ENCODE measurements around the gene DNAJC4.
"Not testable (repeated sequence)": the region's sequence is repeated elsewhere in the genome, so short reads cannot be mapped to it uniquely, and the experiment has no call there.

Gene DNAJC4

GRCh38 chr11:64246621-64246870 is 16.2 kb downstream of the DNAJC4 start:
- not testable (repeated sequence) for DNase-seq

GRCh38 chr11:64246871-64247728 is 16.8 kb downstream of the DNAJC4 start, which contains the start of gene PPP1R14B:
PPP1R14B (minus strand) TSS chr11:64246943; CDS start chr11:64246673, 270 bp downstream.
- DNase-seq, result peak; percentile 62

DNA sequence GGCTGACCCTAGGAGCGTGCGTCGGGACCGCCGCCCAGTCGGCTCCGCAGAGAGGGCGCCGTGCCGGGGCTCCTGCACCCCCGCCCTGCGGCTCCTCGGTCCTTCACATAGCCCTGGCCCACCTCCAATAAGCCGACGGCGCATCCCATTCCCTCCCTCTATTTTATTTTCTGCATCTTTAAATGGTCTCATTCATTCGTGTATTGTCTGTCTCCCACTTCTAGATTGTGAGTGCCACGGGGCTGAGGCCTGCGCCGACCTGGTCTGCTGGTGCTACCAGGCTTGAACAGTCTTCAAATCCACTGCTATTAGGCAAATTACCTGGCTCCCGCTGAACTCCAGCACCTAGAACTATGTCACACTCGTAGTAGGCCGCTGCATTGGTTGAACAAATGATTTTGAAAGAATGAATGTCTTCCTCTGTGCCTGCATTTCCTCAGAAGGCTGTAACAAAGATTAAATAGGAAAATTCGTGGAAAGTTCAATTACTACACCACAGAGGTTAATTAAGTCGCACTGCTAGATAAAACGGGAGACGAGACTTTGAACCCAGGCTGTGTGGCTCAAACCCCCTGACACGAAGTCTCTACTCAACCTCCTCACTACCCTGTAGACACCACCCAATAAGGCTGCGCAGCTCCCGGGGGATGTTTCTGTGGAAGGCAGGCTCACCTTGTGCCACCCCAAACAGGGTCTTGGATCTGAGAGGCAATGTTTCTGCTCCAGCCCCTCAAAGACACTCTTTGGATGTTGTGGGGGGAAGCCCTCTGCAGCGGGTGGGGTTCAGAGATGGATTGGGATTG is 17.6 kb downstream of the DNAJC4 start:
- no peak for DNase-seq

DNA sequence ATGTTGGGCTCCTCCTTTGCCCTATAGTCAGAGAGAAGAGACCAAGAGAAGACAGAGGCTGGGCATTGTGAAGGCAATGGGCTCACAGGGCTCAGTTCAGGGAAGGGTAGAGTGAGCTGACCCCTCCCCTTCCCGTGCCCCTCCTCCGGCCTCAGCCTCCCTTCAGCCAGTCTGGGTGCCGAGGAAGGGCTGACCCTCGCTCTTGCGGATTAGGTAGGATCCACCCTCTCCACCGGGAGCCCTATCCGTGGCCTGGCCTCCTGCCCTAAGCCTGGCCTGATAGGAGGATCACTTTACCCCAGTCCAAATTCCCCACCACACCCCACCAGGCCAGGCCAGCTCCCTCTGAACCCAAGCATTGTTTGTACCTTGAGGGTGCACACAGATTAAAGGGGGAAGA is 18.2 kb downstream of the DNAJC4 start:
- no peak for DNase-seq

GRCh38 chr11:64249038-64249437 is 18.7 kb downstream of the DNAJC4 start:
- no peak for DNase-seq

- no peak for DNase-seq
Measured at GRCh38 chr11:64249563-64250414, 19.4 kb downstream of the DNAJC4 start.

DNA sequence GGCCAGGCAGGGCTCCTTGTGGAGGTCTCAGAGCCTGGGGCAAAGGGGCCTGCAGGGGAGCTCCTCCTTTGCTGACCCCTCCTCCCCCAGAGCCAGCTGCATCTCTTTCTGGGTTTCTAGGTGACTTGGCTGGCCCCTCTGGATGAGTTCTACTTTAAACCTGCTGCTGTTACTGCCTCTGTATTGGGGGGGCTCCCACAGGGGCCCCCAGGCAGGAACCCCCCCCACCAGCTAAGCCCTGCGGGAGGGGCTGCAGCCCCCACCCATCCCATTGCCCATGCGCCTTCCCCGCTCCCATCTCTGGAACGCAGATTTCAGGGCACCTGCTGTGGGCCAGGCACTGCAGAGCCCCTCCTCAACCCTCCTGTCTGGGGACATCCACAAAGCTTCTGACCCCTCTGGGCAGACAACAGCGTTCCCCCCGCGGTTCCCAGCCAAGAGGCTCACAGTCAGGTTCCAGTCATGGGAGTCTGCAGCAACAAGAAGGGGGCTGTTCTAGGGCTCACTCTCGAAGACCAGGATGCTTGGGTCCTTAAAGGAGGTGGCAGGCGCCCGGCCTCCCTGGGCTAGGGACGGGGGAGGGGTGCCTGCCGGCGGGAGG is 20.2 kb downstream of the DNAJC4 start:
- no peak for DNase-seq

DNA sequence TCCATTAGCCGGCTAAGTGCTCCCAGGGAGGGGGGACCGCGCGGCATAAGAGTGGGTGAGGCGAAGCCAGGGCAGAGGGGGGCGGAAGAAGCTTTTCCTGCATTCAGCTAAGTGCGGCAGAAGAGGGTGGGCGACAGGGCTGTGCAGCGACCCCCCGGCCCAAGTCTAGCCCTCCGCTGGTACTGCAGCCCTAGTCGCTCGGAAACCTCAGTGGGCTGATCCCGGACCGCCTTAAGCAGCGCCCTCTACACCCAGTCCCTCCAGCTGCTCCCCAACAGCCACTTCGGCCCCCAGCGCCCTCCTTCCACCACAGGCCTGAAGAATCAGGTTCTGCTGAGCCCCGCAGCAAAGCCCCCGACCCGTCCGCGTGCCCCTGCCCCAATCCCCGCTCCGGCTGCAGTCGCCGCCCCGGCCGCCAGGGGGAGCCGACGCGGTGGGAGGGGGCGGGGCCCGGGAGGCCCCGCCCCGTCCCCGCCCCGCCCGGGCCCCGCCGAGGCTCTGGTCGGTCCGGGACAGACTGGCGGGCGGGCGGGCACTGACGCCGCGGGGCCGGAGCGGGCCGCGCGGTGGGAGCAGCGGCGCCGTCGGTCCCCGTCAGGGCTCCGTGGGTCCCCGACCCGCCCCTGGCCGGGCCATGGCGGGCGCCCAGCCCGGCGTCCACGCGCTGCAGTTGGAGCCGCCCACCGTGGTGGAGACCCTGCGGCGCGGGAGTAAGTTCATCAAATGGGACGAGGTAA is 20.8 kb downstream of the DNAJC4 start, which contains the start of gene PLCB3:
Gene PLCB3 (plus strand): TSS at position 515 of the 737 bp plus-strand sequence. CDS start 120 bp downstream, at position 635.
- no peak for DNase-seq

- DNase-seq, result no peak
Measured at GRCh38 chr11:64251753-64252002, 21.3 kb downstream of the DNAJC4 start.

DNA sequence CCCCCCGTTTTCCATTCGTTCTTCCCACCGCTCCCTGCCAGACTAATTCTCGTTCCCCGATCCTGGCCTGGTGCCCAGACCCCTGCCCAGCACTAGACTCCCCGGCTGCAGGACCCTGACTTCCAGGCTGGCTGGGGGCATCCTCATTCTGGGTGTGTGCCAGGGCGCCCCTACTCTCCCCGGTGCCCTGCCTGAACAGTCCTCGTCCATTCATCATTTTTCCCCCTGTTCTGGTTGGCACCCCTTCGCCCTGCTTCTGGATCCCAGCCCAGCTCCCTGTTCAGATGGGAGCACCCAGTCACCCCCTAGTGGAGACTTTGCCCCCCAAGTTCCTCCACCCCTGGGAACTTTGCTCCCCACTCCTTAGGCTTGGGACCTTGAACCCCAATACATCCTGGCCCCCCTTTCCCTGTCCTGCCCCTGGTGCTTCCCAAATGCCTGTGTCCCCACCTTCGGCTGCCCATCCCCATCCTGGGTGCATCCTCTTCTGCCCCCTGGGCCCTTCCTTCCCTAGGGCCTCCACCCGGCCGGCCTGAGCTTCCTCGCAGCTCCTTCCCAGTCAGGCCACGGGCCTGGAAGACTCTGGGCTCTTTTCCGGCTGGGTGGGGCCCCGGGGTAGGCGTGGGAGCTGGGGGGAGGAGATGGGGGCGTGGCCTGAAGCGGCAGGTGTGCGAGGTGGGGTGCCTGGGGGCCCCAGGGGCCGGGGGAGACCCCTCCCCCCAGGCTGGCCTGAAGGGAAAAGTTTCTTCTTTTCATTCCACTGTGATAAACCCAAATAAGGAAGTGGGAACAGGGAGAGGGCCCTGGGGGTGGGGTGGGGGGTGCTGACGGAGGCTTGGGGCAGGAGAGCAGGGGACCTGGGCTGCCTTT is 21.9 kb downstream of the DNAJC4 start:
- DNase-seq, result no peak

- DNase-seq, result no peak
Measured at GRCh38 chr11:64253043-64253442, 22.7 kb downstream of the DNAJC4 start.

DNA sequence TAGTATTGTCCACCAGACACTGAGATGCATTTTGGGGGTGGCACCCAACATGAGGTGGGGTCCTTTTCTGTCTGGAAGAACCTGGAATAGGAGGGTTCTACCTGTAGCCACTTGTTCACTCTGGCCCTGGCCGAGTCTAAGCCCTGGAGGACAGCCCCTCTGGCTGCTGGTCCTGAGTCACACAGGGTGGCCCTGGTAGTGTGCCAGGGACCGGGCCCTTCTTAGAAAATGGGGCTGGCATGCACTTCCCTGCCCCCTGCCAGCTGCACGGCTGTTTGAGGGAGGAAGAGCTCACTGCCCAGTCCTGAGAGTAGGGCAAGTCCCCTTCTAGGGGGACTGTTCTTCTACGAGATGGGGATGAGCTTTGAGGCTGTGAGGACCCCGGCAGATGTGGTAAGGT is 23.1 kb downstream of the DNAJC4 start:
- DNase-seq, result no peak

DNA sequence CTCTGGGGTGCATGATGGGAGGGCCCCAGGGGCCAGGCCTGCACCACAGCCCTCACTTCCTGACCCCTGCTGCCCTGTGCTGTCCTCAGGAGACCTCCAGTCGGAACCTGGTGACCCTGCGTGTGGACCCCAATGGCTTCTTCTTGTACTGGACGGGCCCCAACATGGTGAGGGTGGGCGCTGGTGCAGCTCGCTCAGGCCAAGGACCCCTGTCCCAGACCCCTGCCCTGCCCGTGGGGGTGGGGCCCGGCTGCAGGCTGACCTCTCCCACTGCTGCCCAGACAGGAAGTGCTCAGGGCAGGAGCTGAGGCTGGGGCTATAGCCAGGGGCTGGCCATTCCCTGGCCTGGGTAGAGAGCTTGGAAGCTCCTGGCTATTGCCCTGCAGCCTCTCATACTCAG is 24.0 kb downstream of the DNAJC4 start:
- no peak for DNase-seq

- DNase-seq, result no peak
Measured at GRCh38 chr11:64255135-64256128, 25.1 kb downstream of the DNAJC4 start.

GRCh38 chr11:64256300-64256699 is 26.0 kb downstream of the DNAJC4 start:
- DNase-seq, result no peak

DNA sequence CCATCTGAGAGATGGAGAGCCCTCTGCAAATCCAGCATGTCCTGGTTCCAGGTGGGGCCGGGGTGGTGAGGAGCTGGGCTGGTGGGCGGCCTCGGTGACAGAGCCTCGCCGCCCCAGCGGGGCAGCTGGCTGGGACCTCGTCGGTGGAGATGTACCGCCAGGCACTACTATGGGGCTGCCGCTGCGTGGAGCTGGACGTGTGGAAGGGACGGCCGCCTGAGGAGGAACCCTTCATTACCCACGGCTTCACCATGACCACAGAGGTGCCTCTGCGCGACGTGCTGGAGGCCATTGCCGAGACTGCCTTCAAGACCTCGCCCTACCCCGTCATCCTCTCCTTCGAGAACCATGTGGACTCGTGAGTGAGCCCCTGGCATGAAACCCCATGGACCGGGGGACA is 28.0 kb downstream of the DNAJC4 start:
- no peak for DNase-seq

DNA sequence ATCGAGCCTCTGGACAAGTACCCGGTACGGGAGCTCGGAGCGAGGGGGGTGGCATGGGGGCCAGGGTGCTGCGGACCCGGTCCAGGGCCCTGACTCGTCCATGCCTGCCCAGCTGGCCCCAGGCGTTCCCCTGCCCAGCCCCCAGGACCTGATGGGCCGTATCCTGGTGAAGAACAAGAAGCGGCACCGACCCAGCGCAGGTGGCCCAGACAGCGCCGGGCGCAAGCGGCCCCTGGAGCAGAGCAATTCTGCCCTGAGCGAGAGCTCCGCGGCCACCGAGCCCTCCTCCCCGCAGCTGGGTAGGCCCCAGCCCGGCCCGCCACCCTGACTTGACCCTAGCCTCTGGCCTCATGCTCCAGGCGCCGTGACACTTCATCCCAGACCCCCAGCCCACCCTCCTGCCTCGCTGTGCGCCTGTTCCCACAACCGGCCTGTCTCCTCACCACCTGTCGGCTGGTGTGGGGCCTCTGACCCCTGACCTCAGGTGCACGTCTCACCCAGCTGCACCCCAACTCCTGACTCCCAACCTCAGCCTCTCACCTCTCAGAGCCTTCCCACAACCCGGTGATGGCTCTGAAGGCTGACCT is 28.7 kb downstream of the DNAJC4 start:
- DNase-seq, result no peak

- DNase-seq, result no peak
Measured at GRCh38 chr11:64259533-64260067, 29.3 kb downstream of the DNAJC4 start.

DNA sequence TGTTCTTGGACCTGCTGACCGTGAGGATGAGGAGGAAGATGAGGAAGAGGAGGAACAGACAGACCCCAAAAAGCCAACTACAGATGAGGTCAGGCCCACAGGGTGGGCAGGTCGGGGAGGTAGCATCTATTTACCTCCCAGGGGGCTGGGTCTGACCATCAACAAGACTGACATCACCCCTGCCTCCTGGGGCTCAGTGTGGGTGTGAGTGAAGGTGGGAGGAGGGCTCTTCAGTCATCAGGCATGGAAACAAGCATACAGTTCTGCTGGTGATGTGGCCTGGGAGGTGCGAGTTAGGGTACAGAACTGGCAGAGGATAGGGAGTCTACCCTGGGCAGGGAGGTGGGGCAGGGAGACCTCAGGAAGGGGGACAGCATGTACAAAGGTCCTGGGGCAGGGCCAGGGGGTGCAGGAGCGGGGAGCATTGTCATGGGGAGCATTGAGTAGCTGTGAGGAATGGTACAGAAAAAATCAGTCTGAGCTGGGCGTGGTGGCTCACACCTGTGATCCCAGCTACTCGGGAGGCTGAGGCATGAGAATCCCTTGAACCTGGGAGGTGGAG is 29.9 kb downstream of the DNAJC4 start:
- no peak for DNase-seq

Data from SHP77 treated with DMSO at 0.1 percent for 48 hours (cell line).